H9 (cell line): ENCODE measurements around the gene CEP126. TPM values are rescaled to one million over a fixed set of nuclear protein-coding genes. Genes with fewer than 3 reads are reported as not detected.

Source experiments
- DNase-seq: peaks from one replicate; pipeline ENCODE4 v3.0.0-alpha.2; 2017
- H2AFZ ChIP-seq: one replicate; pipeline ENCODE4 v1.6.1; 2013; ENCODE audit warnings: mild to moderate bottlenecking, low read length, control low read depth, moderate library complexity
- H2AK5ac ChIP-seq: 2 replicates; pipeline ENCODE4 v1.6.1; 2013; ENCODE audit warnings: low read length, control low read depth, mixed read lengths; ENCODE audit not compliant: insufficient read length
- H2BK120ac ChIP-seq: one replicate; pipeline ENCODE4 v1.6.1; 2013; ENCODE audit warnings: low read depth, mild to moderate bottlenecking, low read length, control low read depth, inconsistent platforms; ENCODE audit not compliant: poor library complexity, severe bottlenecking
- H2BK12ac ChIP-seq: 2 replicates; pipeline ENCODE4 v1.6.1; 2013; ENCODE audit warnings: low read length, control low read depth, mixed read lengths, low read depth; ENCODE audit not compliant: insufficient read length
- H2BK15ac ChIP-seq: 2 replicates; pipeline ENCODE4 v1.6.1; 2013; ENCODE audit warnings: low read depth, low read length, control low read depth
- H2BK20ac ChIP-seq: one replicate; pipeline ENCODE4 v1.6.1; 2013; ENCODE audit warnings: low read depth, mild to moderate bottlenecking, low read length, control low read depth, inconsistent platforms; ENCODE audit not compliant: poor library complexity, severe bottlenecking
- H2BK5ac ChIP-seq: 2 replicates; pipeline ENCODE4 v1.6.1; 2013; ENCODE audit warnings: low read length, control low read depth, mixed read lengths; ENCODE audit not compliant: insufficient read length
- H3K14ac ChIP-seq: 2 replicates; pipeline ENCODE4 v1.6.1; 2013; ENCODE audit warnings: low read length, control low read depth; ENCODE audit not compliant: insufficient read depth
- H3K18ac ChIP-seq: 2 replicates; pipeline ENCODE4 v1.6.1; 2013; ENCODE audit warnings: low read depth, mild to moderate bottlenecking, mixed read lengths, low read length, control low read depth; ENCODE audit not compliant: insufficient read length
- H3K23ac ChIP-seq: 2 replicates; pipeline ENCODE4 v1.6.1; 2013; ENCODE audit warnings: low read length, control low read depth, mixed read lengths, low read depth; ENCODE audit not compliant: insufficient read length
- H3K23me2 ChIP-seq: 2 replicates; pipeline ENCODE4 v1.6.1; 2013; ENCODE audit warnings: low read depth, mild to moderate bottlenecking, mixed read lengths, low read length, control low read depth; ENCODE audit not compliant: insufficient read length, poor library complexity, severe bottlenecking
- H3K27ac ChIP-seq: 2 replicates; pipeline ENCODE4 v1.5.1; 2013; ENCODE audit warnings: low read length, control low read depth, mixed read lengths, low read depth; ENCODE audit not compliant: insufficient read length
- H3K27me3 ChIP-seq: 2 replicates; pipeline ENCODE4 v1.6.1; 2013; ENCODE audit warnings: low read length, control low read depth, inconsistent platforms; ENCODE audit not compliant: insufficient read depth
- H3K4ac ChIP-seq: 2 replicates; pipeline ENCODE4 v1.6.1; 2013; ENCODE audit warnings: low read depth, mild to moderate bottlenecking, control low read depth, inconsistent platforms, low read length, moderate library complexity
- H3K4me1 ChIP-seq: 2 replicates; pipeline ENCODE4 v1.6.1; 2013; ENCODE audit warnings: low read length, control low read depth, inconsistent platforms; ENCODE audit not compliant: insufficient read depth
- H3K4me2 ChIP-seq: 2 replicates; pipeline ENCODE4 v1.6.1; 2013; ENCODE audit warnings: low read length, control low read depth, mixed read lengths; ENCODE audit not compliant: insufficient read length, insufficient read depth
- H3K56ac ChIP-seq: 2 replicates; pipeline ENCODE4 v1.6.1; 2013; ENCODE audit warnings: low read depth, mild to moderate bottlenecking, mixed read lengths, low read length, control low read depth; ENCODE audit not compliant: insufficient read length
- H3K79me1 ChIP-seq: 2 replicates; pipeline ENCODE4 v1.6.1; 2013; ENCODE audit warnings: low read depth, mild to moderate bottlenecking, moderate library complexity, low read length, control low read depth, inconsistent platforms; ENCODE audit not compliant: insufficient read depth, poor library complexity, severe bottlenecking
- H3K79me2 ChIP-seq: 2 replicates; pipeline ENCODE4 v1.6.1; 2013; ENCODE audit warnings: low read length, control low read depth, inconsistent platforms; ENCODE audit not compliant: insufficient read depth
- H3K9ac ChIP-seq: 2 replicates; pipeline ENCODE4 v1.6.1; 2013; ENCODE audit warnings: low read length, control low read depth, mixed read lengths; ENCODE audit not compliant: insufficient read length; ENCODE audit errors: extremely low read depth
- H3K9me3 ChIP-seq: one replicate; pipeline ENCODE4 v1.6.1; 2013; ENCODE audit warnings: low read depth, low read length, inconsistent platforms; ENCODE audit not compliant: control insufficient read depth
- H3T11ph ChIP-seq: one replicate; pipeline ENCODE4 v1.6.1; 2013; ENCODE audit warnings: mild to moderate bottlenecking, low read length, control low read depth, inconsistent platforms
- H4K20me1 ChIP-seq: one replicate; pipeline ENCODE4 v1.6.1; 2013; ENCODE audit not compliant: control insufficient read depth, insufficient read length, insufficient read depth
- H4K5ac ChIP-seq: 2 replicates; pipeline ENCODE4 v1.6.1; 2013; ENCODE audit warnings: low read depth, mild to moderate bottlenecking, mixed read lengths, low read length, control low read depth; ENCODE audit not compliant: insufficient read length
- H4K8ac ChIP-seq: replicated peaks from 2 replicates; pipeline ENCODE4 v1.6.1; 2013; ENCODE audit warnings: low read length, control low read depth, mixed read lengths, low read depth; ENCODE audit not compliant: insufficient read length
- H4K91ac ChIP-seq: 2 replicates; pipeline ENCODE4 v1.6.1; 2013; ENCODE audit warnings: low read depth, mild to moderate bottlenecking, moderate library complexity, mixed read lengths, low read length, control low read depth; ENCODE audit not compliant: insufficient read length
- H3K27ac Mint-ChIP-seq, 3 experiments: 2 replicates in 2 of 3; 3 replicates in 1 of 3; pipeline ENCODE4 v1.8.0; 2020 to 2021; ENCODE audit warnings: mixed read lengths in 3 of 3, mild to moderate bottlenecking in 1 of 3, moderate library complexity in 1 of 3
- H3K27me3 Mint-ChIP-seq: 2 replicates; pipeline ENCODE4 v1.8.0; 2021; ENCODE audit warnings: low read depth, mild to moderate bottlenecking, moderate library complexity, mixed read lengths
- H3K36me3 Mint-ChIP-seq, 3 experiments: 2 replicates in 2 of 3; 3 replicates in 1 of 3; pipeline ENCODE4 v1.8.0; 2020 to 2021; ENCODE audit warnings: low read depth in 3 of 3, mixed read lengths in 3 of 3; ENCODE audit not compliant: insufficient read depth in 1 of 3
- H3K4me1 Mint-ChIP-seq, 2 experiments: 2 replicates each; pipeline ENCODE4 v1.8.0; 2020; ENCODE audit warnings: mixed read lengths in 2 of 2
- H3K4me3 Mint-ChIP-seq, 2 experiments: 2 replicates in 1 of 2; 3 replicates in 1 of 2; pipeline ENCODE4 v1.8.0; 2020 to 2021; ENCODE audit warnings: mild to moderate bottlenecking in 2 of 2, mixed read lengths in 2 of 2, moderate library complexity in 1 of 2
- H3K9me3 Mint-ChIP-seq, 2 experiments: 2 replicates in 1 of 2; 3 replicates in 1 of 2; pipeline ENCODE4 v1.8.0; 2020; ENCODE audit warnings: mild to moderate bottlenecking in 2 of 2, mixed read lengths in 2 of 2, moderate library complexity in 1 of 2
- WGBS: extraction: QIAGEN DNeasy Blood & Tissue Kit; methylation state at CpG from one replicate; pipeline ENCODE4 v1.1.7; 2013; ENCODE audit warnings: missing lambda C conversion rate, low lambda C conversion rate, mixed read lengths; ENCODE audit not compliant: insufficient read length; ENCODE audit errors: extremely low coverage; 5-methylcytosine and 5-hydroxymethylcytosine counted together
- total RNA-seq: library from RNA; stranded (reverse); gene quantifications from 2 replicates; pipeline ENCODE4 v1.2.1, GENCODE V29; 2021
- TF ChIP-seq, protein P1 (sequence below): fragments of 200-600 bp; sonication (generic); conservative IDR thresholded peaks from 3 replicates; pipeline ENCODE4 v1.8.0; 2021; ENCODE audit warnings: antibody characterized with exemption, mild to moderate bottlenecking

The CEP126 gene
- total RNA-seq, 1 experiment from 2014 or later, result 1.2 TPM

- Histone ChIP-seq H3K14ac (no peak overlapping the region), H2AK5ac (no peak overlapping the region), H3K4ac (no peak overlapping the region), H2AFZ (no peak overlapping the region), H4K91ac (no peak overlapping the region), H2BK120ac (no peak overlapping the region), H4K5ac (no peak overlapping the region), H2BK20ac (no peak overlapping the region), H4K8ac (no peak overlapping the region), H3K4me1 (no peaks in the 10 kb centered on the region), H3K79me1 (no peaks in the 10 kb centered on the region), H3K79me2 (no peaks in the 10 kb centered on the region), H2BK5ac (no peak overlapping the region), H3K18ac (no peak overlapping the region), H3K9ac (no peak overlapping the region), H3K4me2 (no peak overlapping the region), H3K23me2 (no peaks in the 10 kb centered on the region), H4K20me1 (no peaks in the 10 kb centered on the region), H3K9me3 (no peaks in the 10 kb centered on the region), H3K27me3 (no peaks in the 10 kb centered on the region), H3K56ac (no peak overlapping the region), H3K23ac (no peak overlapping the region), H3K27ac (no peak overlapping the region), H2BK12ac (no peak overlapping the region), H2BK15ac (no peak overlapping the region), H3T11ph (no peak overlapping the region)
- Mint-ChIP-seq H3K9me3 (no peaks in the 10 kb centered on the region), H3K27ac (no peak overlapping the region), H3K4me1 (no peaks in the 10 kb centered on the region; a peak in 1 of 4 replicates), H3K27me3 (no peaks in the 10 kb centered on the region), H3K4me3 (no peak overlapping the region), H3K36me3 (no peaks in the 10 kb centered on the region)
- TF ChIP-seq, protein P1, sequence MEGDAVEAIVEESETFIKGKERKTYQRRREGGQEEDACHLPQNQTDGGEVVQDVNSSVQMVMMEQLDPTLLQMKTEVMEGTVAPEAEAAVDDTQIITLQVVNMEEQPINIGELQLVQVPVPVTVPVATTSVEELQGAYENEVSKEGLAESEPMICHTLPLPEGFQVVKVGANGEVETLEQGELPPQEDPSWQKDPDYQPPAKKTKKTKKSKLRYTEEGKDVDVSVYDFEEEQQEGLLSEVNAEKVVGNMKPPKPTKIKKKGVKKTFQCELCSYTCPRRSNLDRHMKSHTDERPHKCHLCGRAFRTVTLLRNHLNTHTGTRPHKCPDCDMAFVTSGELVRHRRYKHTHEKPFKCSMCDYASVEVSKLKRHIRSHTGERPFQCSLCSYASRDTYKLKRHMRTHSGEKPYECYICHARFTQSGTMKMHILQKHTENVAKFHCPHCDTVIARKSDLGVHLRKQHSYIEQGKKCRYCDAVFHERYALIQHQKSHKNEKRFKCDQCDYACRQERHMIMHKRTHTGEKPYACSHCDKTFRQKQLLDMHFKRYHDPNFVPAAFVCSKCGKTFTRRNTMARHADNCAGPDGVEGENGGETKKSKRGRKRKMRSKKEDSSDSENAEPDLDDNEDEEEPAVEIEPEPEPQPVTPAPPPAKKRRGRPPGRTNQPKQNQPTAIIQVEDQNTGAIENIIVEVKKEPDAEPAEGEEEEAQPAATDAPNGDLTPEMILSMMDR, result no peak
- no peak for DNase-seq
- no CpG with 5 or more reads among the region's 1 CpG for WGBS
These were observed 7.0 kb upstream of the CEP126 start for GRCh38 chr11:101907815-101908214.
